Liver (tissue), 9 donors: ENCODE data around the gene BEGAIN. TPM values are rescaled to one million over a fixed set of nuclear protein-coding genes. Genes with fewer than 3 reads are reported as not detected.

Source experiments
- DNase-seq: peaks from one replicate; pipeline ENCODE4 v3.0.0-alpha.2; 2017; ENCODE audit warnings: low spot score
- H3K27ac ChIP-seq, 2 donors: one replicate each; pipeline ENCODE4 v1.7.0; 2013; ENCODE audit warnings: inconsistent platforms in 2 of 2, low read length in 2 of 2, control low read depth in 1 of 2, low read depth in 1 of 2, mild to moderate bottlenecking in 1 of 2
- H3K27me3 ChIP-seq, 4 donors: one replicate each; pipeline versions ENCODE4 v1.6.1 to v1.7.0; 2013; ENCODE audit warnings: low read length in 3 of 4, inconsistent platforms in 1 of 4, mild to moderate bottlenecking in 1 of 4, moderate library complexity in 1 of 4; ENCODE audit not compliant: control insufficient read depth in 4 of 4, insufficient read depth in 4 of 4
- H3K36me3 ChIP-seq, 4 donors: one replicate each; pipeline versions ENCODE4 v1.6.1 to v1.7.0; 2013; ENCODE audit warnings: low read length in 3 of 4, mild to moderate bottlenecking in 3 of 4, low read depth in 1 of 4, moderate library complexity in 1 of 4; ENCODE audit not compliant: control insufficient read depth in 4 of 4, insufficient read depth in 3 of 4
- H3K4me1 ChIP-seq, 4 donors: one replicate each; pipeline versions ENCODE4 v1.6.1 to v1.7.0; 2013; ENCODE audit warnings: low read length in 3 of 4, mild to moderate bottlenecking in 3 of 4, moderate library complexity in 1 of 4; ENCODE audit not compliant: control insufficient read depth in 4 of 4, insufficient read depth in 4 of 4
- H3K4me3 ChIP-seq, 3 donors: one replicate each; pipeline versions ENCODE4 v1.6.1 to v1.7.0; 2013; ENCODE audit warnings: low read length in 3 of 3, control low read depth in 1 of 3, low read depth in 1 of 3, mild to moderate bottlenecking in 1 of 3
- H3K9ac ChIP-seq, 2 donors: one replicate each; pipeline ENCODE4 v1.7.0; 2013; ENCODE audit warnings: low read length in 2 of 2, mild to moderate bottlenecking in 2 of 2, moderate library complexity in 2 of 2, control low read depth in 1 of 2, low read depth in 1 of 2
- H3K9me3 ChIP-seq, 4 donors: one replicate each; pipeline versions ENCODE4 v1.6.1 to v1.7.0; 2013; ENCODE audit warnings: low read length in 3 of 4; ENCODE audit not compliant: control insufficient read depth in 4 of 4
- ATF3 ChIP-seq: IDR thresholded peaks from 2 replicates; pipeline ENCODE4 v1.6.1; 2016; ENCODE audit warnings: antibody characterized with exemption
- EGR1 ChIP-seq, 2 donors: IDR thresholded peaks; 2 replicates each; pipeline ENCODE4 v1.6.1; 2016 to 2018; ENCODE audit warnings: antibody characterized with exemption in 2 of 2, low read depth in 2 of 2
- FOXA1 ChIP-seq: IDR thresholded peaks from 2 replicates; pipeline ENCODE4 v1.6.1; 2016; ENCODE audit warnings: antibody characterized with exemption
- FOXA2 ChIP-seq: IDR thresholded peaks from 2 replicates; pipeline ENCODE4 v1.6.1; 2016; ENCODE audit warnings: antibody characterized with exemption
- GABPA ChIP-seq, 2 donors: IDR thresholded peaks in 1 of 2; conservative IDR thresholded peaks in 1 of 2; 2 replicates each; pipeline ENCODE4 v1.6.1; 2016; ENCODE audit warnings: antibody characterized with exemption in 2 of 2, mild to moderate bottlenecking in 1 of 2, moderate library complexity in 1 of 2
- HNF4A ChIP-seq, 2 donors: conservative IDR thresholded peaks; 2 replicates each; pipeline ENCODE4 v1.6.1; 2016; ENCODE audit warnings: antibody characterized with exemption in 2 of 2, mild to moderate bottlenecking in 2 of 2
- HNF4G ChIP-seq: IDR thresholded peaks from 2 replicates; pipeline ENCODE4 v1.6.1; 2016; ENCODE audit warnings: antibody characterized with exemption
- JUND ChIP-seq, 2 donors: IDR thresholded peaks; 2 replicates each; pipeline ENCODE4 v1.6.1; 2016; ENCODE audit warnings: antibody characterized with exemption in 2 of 2
- MAX ChIP-seq: IDR thresholded peaks from 2 replicates; pipeline ENCODE4 v1.6.1; 2016; ENCODE audit warnings: antibody characterized with exemption
- NR2F2 ChIP-seq: IDR thresholded peaks from 2 replicates; pipeline ENCODE4 v1.6.1; 2016; ENCODE audit warnings: antibody characterized with exemption
- RAD21 ChIP-seq, 2 donors: IDR thresholded peaks; 2 replicates each; pipeline ENCODE4 v1.6.1; 2016; ENCODE audit warnings: antibody characterized with exemption in 2 of 2, mild to moderate bottlenecking in 2 of 2
- REST ChIP-seq: IDR thresholded peaks from 2 replicates; pipeline ENCODE4 v1.6.1; 2016; ENCODE audit warnings: antibody characterized with exemption, mild to moderate bottlenecking
- RXRA ChIP-seq, 2 donors: IDR thresholded peaks; 2 replicates each; pipeline ENCODE4 v1.6.1; 2017 to 2018; ENCODE audit warnings: antibody characterized with exemption in 2 of 2, mild to moderate bottlenecking in 1 of 2
- SP1 ChIP-seq: IDR thresholded peaks from 2 replicates; pipeline ENCODE4 v1.6.1; 2018; ENCODE audit warnings: antibody characterized with exemption, mild to moderate bottlenecking
- YY1 ChIP-seq: IDR thresholded peaks from 2 replicates; pipeline ENCODE4 v1.6.1; 2016; ENCODE audit warnings: antibody characterized with exemption, mild to moderate bottlenecking
- ZBTB33 ChIP-seq: IDR thresholded peaks from 2 replicates; pipeline ENCODE4 v1.6.1; 2016; ENCODE audit warnings: antibody characterized with exemption
- WGBS: extraction: QIAGEN DNeasy Blood & Tissue Kit; methylation state at CpG from one replicate; pipeline ENCODE4 v1.1.7; 2013; 5-methylcytosine and 5-hydroxymethylcytosine counted together
- polyA plus RNA-seq, 2 donors: library from polyadenylated mRNA; stranded (reverse) in 1 of 2; unstranded in 1 of 2; fragments of 200-250 nt in 1 of 2; fragments of >200 nt in 1 of 2; fragmentation: Nextera tagmentation in 1 of 2; extraction: Ambion mirVana in 1 of 2; gene quantifications; one replicate each; pipeline versions ENCODE4 v1.2.1 to v1.2.3, GENCODE V29; 2013 to 2015
- total RNA-seq, 2 donors: library from RNA; depleted of rRNA; stranded (reverse); fragments of >200 nt; gene quantifications; one replicate each; pipeline ENCODE4 v1.2.3, GENCODE V29; 2014
- TF ChIP-seq, protein P1 (sequence below): fragments of 150-350 bp; IDR thresholded peaks from 2 replicates; pipeline ENCODE4 v1.5.1; 2017; ENCODE audit warnings: improper control_type of control experiment, low read depth, low read length; ENCODE audit not compliant: missing input control
- donor health status: healthy.
- donor health status: healthy.
- donor health status: healthy.
- donor health status: healthy.
- donor health status: healthy.

The BEGAIN gene
- total and polyA plus RNA-seq, 4 donors, result 0.11 to 1.9 (median 0.29) TPM

GRCh38 chr14:100584056-100585031 lies 2.9 kb downstream of the BEGAIN start:
- Histone ChIP-seq H3K9ac (no peak overlapping the region), H3K36me3 (no peaks in the 10 kb centered on the region), H3K27ac (no peak overlapping the region), H3K27me3 (peaks cover 0 to 7% (median 0%) of the 10 kb centered on the region in 4 donors), H3K4me1 (peaks cover 0 to 7% (median 6%) of the 10 kb centered on the region in 4 donors), H3K9me3 (no peaks in the 10 kb centered on the region), H3K4me3 (no peak overlapping the region)
- WGBS, result 84% methylated on average over 12 of the region's 12 CpGs
- TF ChIP-seq HNF4G (no peak), RAD21 (IDR thresholded peaks at IDR 0.05) (no peak), JUND (IDR thresholded peaks at IDR 0.05) (no peak), FOXA1 (no peak), FOXA2 (no peak), SP1 (no peak), YY1 (no peak), REST (no peak), GABPA (IDR thresholded peaks at IDR 0.05 in 1 of 2, conservative IDR thresholded peaks at IDR 0.05 in 1 of 2) (no peak), HNF4A (conservative IDR thresholded peaks at IDR 0.05) (no peak), ATF3 (no peak), ZBTB33 (no peak), NR2F2 (no peak), MAX (no peak), RXRA (IDR thresholded peaks at IDR 0.05) (no peak), EGR1 (IDR thresholded peaks at IDR 0.05; ENCODE audit: low read depth in 2 of 2) (no peak)
- TF ChIP-seq, protein P1, sequence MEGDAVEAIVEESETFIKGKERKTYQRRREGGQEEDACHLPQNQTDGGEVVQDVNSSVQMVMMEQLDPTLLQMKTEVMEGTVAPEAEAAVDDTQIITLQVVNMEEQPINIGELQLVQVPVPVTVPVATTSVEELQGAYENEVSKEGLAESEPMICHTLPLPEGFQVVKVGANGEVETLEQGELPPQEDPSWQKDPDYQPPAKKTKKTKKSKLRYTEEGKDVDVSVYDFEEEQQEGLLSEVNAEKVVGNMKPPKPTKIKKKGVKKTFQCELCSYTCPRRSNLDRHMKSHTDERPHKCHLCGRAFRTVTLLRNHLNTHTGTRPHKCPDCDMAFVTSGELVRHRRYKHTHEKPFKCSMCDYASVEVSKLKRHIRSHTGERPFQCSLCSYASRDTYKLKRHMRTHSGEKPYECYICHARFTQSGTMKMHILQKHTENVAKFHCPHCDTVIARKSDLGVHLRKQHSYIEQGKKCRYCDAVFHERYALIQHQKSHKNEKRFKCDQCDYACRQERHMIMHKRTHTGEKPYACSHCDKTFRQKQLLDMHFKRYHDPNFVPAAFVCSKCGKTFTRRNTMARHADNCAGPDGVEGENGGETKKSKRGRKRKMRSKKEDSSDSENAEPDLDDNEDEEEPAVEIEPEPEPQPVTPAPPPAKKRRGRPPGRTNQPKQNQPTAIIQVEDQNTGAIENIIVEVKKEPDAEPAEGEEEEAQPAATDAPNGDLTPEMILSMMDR, result no peak
- DNase-seq, result no peak
